NT2/D1 (cell line): ENCODE results near the gene TMEM202.

Experiments used
- SUZ12 ChIP-seq: IDR thresholded peaks from 2 replicates; pipeline ENCODE4 v1.6.1; 2011; ENCODE audit not compliant: insufficient read length, insufficient read depth; ENCODE audit errors: extremely low read depth
- YY1 ChIP-seq: IDR thresholded peaks from 2 replicates; pipeline ENCODE4 v1.6.1; 2011; ENCODE audit not compliant: insufficient read length, insufficient read depth
- ZNF274 ChIP-seq: IDR thresholded peaks from 2 replicates; pipeline ENCODE4 v1.6.1; 2011; ENCODE audit warnings: mild to moderate bottlenecking, low read depth, low read length

DNA sequence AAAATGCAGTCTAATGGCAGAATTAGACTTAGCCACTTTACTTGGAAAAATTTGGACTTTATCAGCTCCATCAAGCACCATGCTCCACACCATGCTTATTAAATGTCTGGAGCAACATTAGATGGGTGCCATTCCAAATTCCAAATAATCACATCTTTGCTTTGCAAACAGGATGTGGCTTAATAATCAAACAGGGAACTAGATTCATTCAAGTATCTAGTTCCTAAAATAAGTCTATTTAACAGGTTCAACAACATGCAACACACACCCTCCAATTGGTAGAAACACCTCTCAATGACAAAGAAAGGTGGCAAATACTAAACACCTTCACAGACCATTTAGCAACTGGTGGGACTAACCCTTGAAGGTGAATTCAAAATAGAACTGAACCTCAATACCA lies 25.7 kb upstream of the TMEM202 start:
- TF ChIP-seq YY1 (no peak), ZNF274 (no peak), SUZ12 (no peak)
